ENCODE measurements around the gene RGS16. TPM values are rescaled to one million over a fixed set of nuclear protein-coding genes. Genes with fewer than 3 reads are reported as not detected.

The RGS16 gene
- total and polyA plus RNA-seq, 2 of the 13 experiments (the other 11 are each of a cell fraction or from before 2014, with no cell fraction given) = not detected

- TF ChIP-seq ZFP36L1 (CRISPR knock-in tag; IDR thresholded peaks at IDR 0.05) (no peak), RFXAP (CRISPR knock-in tag; IDR thresholded peaks at IDR 0.05; ENCODE audit: borderline replicate concordance) (no peak), ZNF24 (IDR thresholded peaks at IDR 0.05) (no peak), ZNF577 (CRISPR knock-in tag; IDR thresholded peaks at IDR 0.05; ENCODE audit: borderline replicate concordance, low read depth) (no peak), NPAS2 (CRISPR knock-in tag; IDR thresholded peaks at IDR 0.05; ENCODE audit: borderline replicate concordance) (no peak), RAD21 (CRISPR knock-in tag; IDR thresholded peaks at IDR 0.05) (no peak), STAT6 (CRISPR knock-in tag; IDR thresholded peaks at IDR 0.05; ENCODE audit: borderline replicate concordance) (no peak), ZNF570 (CRISPR knock-in tag; IDR thresholded peaks at IDR 0.05; ENCODE audit: borderline replicate concordance) (no peak), SATB2 (CRISPR knock-in tag; IDR thresholded peaks at IDR 0.05) (no peak), SP5 (CRISPR knock-in tag; IDR thresholded peaks at IDR 0.05; ENCODE audit: borderline replicate concordance, low read depth) (no peak), FOXJ3 (CRISPR knock-in tag; IDR thresholded peaks at IDR 0.05; ENCODE audit: borderline replicate concordance) (no peak), ZFP62 (CRISPR knock-in tag; IDR thresholded peaks at IDR 0.05) (no peak), ZNF564 (CRISPR knock-in tag; IDR thresholded peaks at IDR 0.05) (no peak), MAFG (CRISPR knock-in tag; IDR thresholded peaks at IDR 0.05) (no peak), SNRNP70 (IDR thresholded peaks at IDR 0.05; ENCODE audit: low read depth, low read length) (no peak), ZNF580 (CRISPR knock-in tag; IDR thresholded peaks at IDR 0.05; ENCODE audit: borderline replicate concordance, low read depth) (no peak), CENPBD1 (CRISPR knock-in tag; IDR thresholded peaks at IDR 0.05; ENCODE audit: borderline replicate concordance, low read depth) (no peak), RFX3 (CRISPR knock-in tag; IDR thresholded peaks at IDR 0.05) (no peak), MZF1 (CRISPR knock-in tag; IDR thresholded peaks at IDR 0.05; ENCODE audit: borderline replicate concordance) (no peak)
- H3K36me3 ChIP-seq (replicated peaks in 1 of 2; ENCODE audit: control insufficient read depth in 1 of 2, insufficient read depth in 2 of 2, low read length in 2 of 2) = no peaks in the 10 kb centered on the region
- H3K9ac ChIP-seq (ENCODE audit: insufficient read depth, low read depth, low read length) = no peak overlapping the region
- H2AFZ ChIP-seq (ENCODE audit: low read length) = no peak overlapping the region
- no peaks in the 10 kb centered on the region for H4K20me1 ChIP-seq (ENCODE audit: insufficient read depth, low read length)
- no peaks in the 10 kb centered on the region for H3K4me1 ChIP-seq (ENCODE audit: insufficient read depth, low read length)
- BruUV-seq (replicated peaks) = no TSS peak
- H3K27me3 ChIP-seq (ENCODE audit: control insufficient read depth in 1 of 2, insufficient read depth in 2 of 2, low read length in 2 of 2) = no peaks in the 10 kb centered on the region; a peak in 1 of 5 replicates
- DNase-seq (ENCODE audit: low spot score) = no peak
- WGBS (ENCODE audit: low lambda C conversion rate) = 0% methylated on average over 1 of the region's 1 CpG
- in situ Hi-C loops (cut with HindIII; ENCODE audit: extremely low pct_ligation_motif_present, low pct_unique_long_range_greater_than_20kb) = no loop called here
- no peak overlapping the region for H3K27ac ChIP-seq (ENCODE audit: extremely low read length, insufficient read depth, low read length)
- ChIA-PET CTCF (ENCODE audit: low intra/inter-chr PET ratio, low total read pairs) (no interaction called here), POLR2A (no interaction called here)
- H3K4me3 ChIP-seq (replicated peaks in 1 of 3; ENCODE audit: insufficient read depth in 1 of 3, low read depth in 2 of 3, low read length in 3 of 3) = no peak overlapping the region
- H3K4me2 ChIP-seq (ENCODE audit: low read depth, low read length) = no peak overlapping the region
- intact Hi-C loops (cut with micrococcal nuclease; ENCODE audit: unreplicated experiment) = no loop called here
- no peak for FAIRE-seq
- ATAC-seq = no peak
- no peaks in the 10 kb centered on the region for H3K79me2 ChIP-seq (ENCODE audit: insufficient read depth, low read length)
- H3K9me3 ChIP-seq (ENCODE audit: low read length) = no peaks in the 10 kb centered on the region
Observed at GRCh38 chr1:182626527-182626926, 22.3 kb upstream of the RGS16 start.
